Astrocyte of the spinal cord (primary cell): ENCODE results near the gene IL9.
"Not testable (repeated sequence)": the region's sequence is repeated elsewhere in the genome, so short reads cannot be mapped to it uniquely, and the experiment has no call there.

Experiments used
- DNase-seq: peaks from one replicate; pipeline ENCODE4 v3.0.0; 2011; ENCODE audit warnings: low read depth, low spot score
- H3K4me3 ChIP-seq: 2 replicates; pipeline ENCODE4 v1.5.1; 2011; ENCODE audit warnings: low read depth, mild to moderate bottlenecking, low read length, moderate library complexity
- in situ Hi-C: cut with HindIII; loops from 2 replicates; pipeline ENCODE4 v1.10.0; 2017; ENCODE audit warnings: low sequenced_read_pairs
- TF ChIP-seq, protein P1 (sequence below): IDR thresholded peaks from 2 replicates; pipeline ENCODE4 v1.5.1; 2012; ENCODE audit warnings: low read depth, mild to moderate bottlenecking, low read length, inconsistent platforms

The IL9 gene

DNA sequence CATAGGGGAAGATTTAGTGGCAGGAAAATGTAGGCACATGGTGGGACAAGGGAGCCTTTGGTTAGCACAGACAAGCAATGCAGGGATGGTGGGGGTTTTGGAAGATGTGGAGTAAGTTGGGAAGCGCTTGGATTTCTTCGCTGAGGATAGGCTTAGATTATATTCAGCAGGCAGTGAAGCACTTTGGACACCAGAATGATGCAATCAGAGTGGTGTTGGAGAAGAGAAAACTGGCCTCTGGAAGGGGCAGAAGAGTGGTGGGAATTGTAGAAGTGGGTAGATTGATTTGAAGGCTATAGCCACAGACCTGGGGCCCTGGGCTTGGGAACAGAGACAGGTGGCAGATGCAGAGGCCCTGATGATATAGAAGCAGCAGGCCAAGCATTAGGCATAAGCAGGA is 32.9 kb downstream of the IL9 start:
- DNase-seq, result no peak
- no peak overlapping the region for H3K4me3 ChIP-seq
- in situ Hi-C loops, result no loop called here
- TF ChIP-seq, protein P1, sequence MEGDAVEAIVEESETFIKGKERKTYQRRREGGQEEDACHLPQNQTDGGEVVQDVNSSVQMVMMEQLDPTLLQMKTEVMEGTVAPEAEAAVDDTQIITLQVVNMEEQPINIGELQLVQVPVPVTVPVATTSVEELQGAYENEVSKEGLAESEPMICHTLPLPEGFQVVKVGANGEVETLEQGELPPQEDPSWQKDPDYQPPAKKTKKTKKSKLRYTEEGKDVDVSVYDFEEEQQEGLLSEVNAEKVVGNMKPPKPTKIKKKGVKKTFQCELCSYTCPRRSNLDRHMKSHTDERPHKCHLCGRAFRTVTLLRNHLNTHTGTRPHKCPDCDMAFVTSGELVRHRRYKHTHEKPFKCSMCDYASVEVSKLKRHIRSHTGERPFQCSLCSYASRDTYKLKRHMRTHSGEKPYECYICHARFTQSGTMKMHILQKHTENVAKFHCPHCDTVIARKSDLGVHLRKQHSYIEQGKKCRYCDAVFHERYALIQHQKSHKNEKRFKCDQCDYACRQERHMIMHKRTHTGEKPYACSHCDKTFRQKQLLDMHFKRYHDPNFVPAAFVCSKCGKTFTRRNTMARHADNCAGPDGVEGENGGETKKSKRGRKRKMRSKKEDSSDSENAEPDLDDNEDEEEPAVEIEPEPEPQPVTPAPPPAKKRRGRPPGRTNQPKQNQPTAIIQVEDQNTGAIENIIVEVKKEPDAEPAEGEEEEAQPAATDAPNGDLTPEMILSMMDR, result no peak

GRCh38 chr5:135862086-135862485 is 33.6 kb downstream of the IL9 start:
- DNase-seq, result no peak
- H3K4me3 ChIP-seq, result no peak overlapping the region
- in situ Hi-C loops, result no loop called here
- TF ChIP-seq, protein P1, result no peak

GRCh38 chr5:135861641-135862040 is 34.0 kb downstream of the IL9 start:
- no peak for DNase-seq
- in situ Hi-C loops, result no loop called here
- H3K4me3 ChIP-seq, result no peak overlapping the region
- TF ChIP-seq, protein P1, result no peak

GRCh38 chr5:135859641-135860040 is 36.0 kb downstream of the IL9 start:
- TF ChIP-seq, protein P1, result no peak
- DNase-seq, result no peak
- in situ Hi-C loops, result no loop called here
- no peak overlapping the region for H3K4me3 ChIP-seq

- in situ Hi-C loops, DNase-seq, H3K4me3 ChIP-seq: not testable (repeated sequence)
Measured at GRCh38 chr5:135859186-135859585, 36.5 kb downstream of the IL9 start.

- in situ Hi-C loops, result no loop called here
- TF ChIP-seq, protein P1, result no peak
- no peak overlapping the region for H3K4me3 ChIP-seq
- no peak for DNase-seq
Measured at GRCh38 chr5:135857630-135858311, 37.9 kb downstream of the IL9 start.

DNA sequence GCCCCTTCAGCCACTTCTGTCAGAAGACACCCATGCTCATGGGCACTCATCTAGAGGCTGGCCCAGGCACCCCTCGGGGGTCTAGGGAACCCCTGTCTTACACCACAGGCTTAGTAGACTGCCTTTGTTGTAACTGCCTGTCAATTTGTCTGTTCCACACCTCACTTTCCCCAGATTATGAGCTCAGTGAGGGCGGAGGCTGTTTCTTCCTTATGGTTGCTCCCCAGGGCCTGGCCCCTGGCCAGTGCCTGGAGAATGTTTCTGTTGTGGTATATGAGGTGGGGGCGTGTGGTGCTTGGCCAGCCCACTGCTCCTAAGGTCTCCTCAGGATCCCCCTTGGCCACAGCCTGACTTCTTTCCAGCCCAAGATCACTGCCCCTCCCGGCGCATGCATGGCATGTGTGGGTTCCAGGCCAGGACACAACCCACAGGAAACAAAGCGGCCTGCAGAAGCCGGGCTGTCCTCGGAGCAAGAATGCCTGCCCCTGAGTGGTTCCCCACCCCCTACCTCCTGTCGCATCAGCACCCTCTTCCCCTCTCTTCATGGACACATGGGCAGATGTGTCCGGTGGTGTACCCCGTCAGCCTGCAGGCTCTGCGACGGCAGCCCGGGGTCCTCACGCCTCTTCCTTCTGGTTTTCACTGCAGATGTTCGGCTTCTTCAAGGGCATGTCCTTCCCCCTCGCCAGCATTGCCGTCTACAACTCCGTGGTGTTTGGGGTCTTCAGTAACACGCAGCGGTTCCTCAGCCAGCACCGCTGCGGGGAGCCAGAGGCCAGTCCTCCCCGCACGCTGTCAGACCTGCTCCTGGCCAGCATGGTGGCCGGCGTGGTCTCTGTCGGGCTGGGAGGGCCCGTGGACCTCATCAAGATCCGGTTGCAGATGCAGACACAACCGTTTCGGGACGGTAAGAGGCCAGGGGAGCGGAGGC is 43.5 kb downstream of the IL9 start:
- H3K4me3 ChIP-seq, result no peak overlapping the region
- no peak for DNase-seq
- TF ChIP-seq, protein P1, result no peak
- in situ Hi-C loops, result no loop called here
